Fibroblast of lung (primary cell): Measurements from ENCODE around the gene FBXL17. TPM values are rescaled to one million over a fixed set of nuclear protein-coding genes. Genes with fewer than 3 reads are reported as not detected.

ENCODE experiments used
- DNase-seq, 2 donors: peaks; one replicate each; pipeline versions ENCODE4 v3.0.0 to v3.0.0-alpha.2; 2010; ENCODE audit warnings: low read depth in 2 of 2
- H2AFZ ChIP-seq: 2 replicates; pipeline ENCODE4 v1.5.1; 2012; ENCODE audit warnings: low read length, control low read depth, inconsistent platforms
- H3K27ac ChIP-seq: 2 replicates; pipeline ENCODE4 v1.5.1; 2011; ENCODE audit warnings: low read length, control low read depth; ENCODE audit not compliant: insufficient read depth
- H3K27me3 ChIP-seq: 2 replicates; pipeline ENCODE4 v1.5.1; 2011; ENCODE audit warnings: mild to moderate bottlenecking, low read length; ENCODE audit not compliant: control insufficient read depth, insufficient read depth
- H3K36me3 ChIP-seq: 2 replicates; pipeline ENCODE4 v1.5.1; 2011; ENCODE audit warnings: low read length; ENCODE audit not compliant: control insufficient read depth, insufficient read depth
- H3K4me1 ChIP-seq: 2 replicates; pipeline ENCODE4 v1.5.1; 2011; ENCODE audit warnings: low read length; ENCODE audit not compliant: control insufficient read depth, insufficient read depth; ENCODE audit errors: extremely low read depth
- H3K4me2 ChIP-seq: 2 replicates; pipeline ENCODE4 v1.5.1; 2011; ENCODE audit warnings: low read length, control low read depth; ENCODE audit not compliant: insufficient read depth; ENCODE audit errors: extremely low read depth
- H3K4me3 ChIP-seq, 4 experiments: fragments of 200-600 bp in 1 of 4; sonication (generic) in 1 of 4; replicated peaks in 1 of 4; 2 replicates each; pipeline ENCODE4 v1.5.1; 2011 to 2016; ENCODE audit warnings: low read length in 4 of 4, low read depth in 3 of 4, mild to moderate bottlenecking in 3 of 4, control low read depth in 2 of 4, inconsistent platforms in 1 of 4, mixed read lengths in 1 of 4; ENCODE audit not compliant: insufficient read depth in 1 of 4; ENCODE audit errors: control extremely low read depth in 1 of 4
- H3K79me2 ChIP-seq: 2 replicates; pipeline ENCODE4 v1.5.1; 2012; ENCODE audit warnings: mild to moderate bottlenecking, low read length, inconsistent platforms; ENCODE audit not compliant: control insufficient read depth, insufficient read depth
- H3K9ac ChIP-seq: 2 replicates; pipeline ENCODE4 v1.5.1; 2011; ENCODE audit warnings: mild to moderate bottlenecking, low read length, control low read depth; ENCODE audit not compliant: insufficient read depth
- H3K9me3 ChIP-seq: 2 replicates; pipeline ENCODE4 v1.5.1; 2012; ENCODE audit warnings: low read depth, low read length; ENCODE audit not compliant: control insufficient read depth, insufficient read depth
- H4K20me1 ChIP-seq: 2 replicates; pipeline ENCODE4 v1.5.1; 2011; ENCODE audit warnings: low read length; ENCODE audit not compliant: control insufficient read depth, insufficient read depth; ENCODE audit errors: extremely low read depth
- CTCF ChIP-seq, 2 donors: IDR thresholded peaks in 1 of 2; conservative IDR thresholded peaks in 1 of 2; 1 replicate in 1 of 2; 2 replicates in 1 of 2; pipeline ENCODE4 v1.5.1; 2011 to 2012; ENCODE audit warnings: low read length in 2 of 2, control low read depth in 1 of 2, inconsistent platforms in 1 of 2, low read depth in 1 of 2, mild to moderate bottlenecking in 1 of 2
- EZH2 ChIP-seq: IDR thresholded peaks from 2 replicates; pipeline ENCODE4 v1.5.1; 2012; ENCODE audit warnings: low read length, control low read depth, mild to moderate bottlenecking; ENCODE audit errors: missing control alignments
- polyA plus RNA-seq, 2 donors: library from polyadenylated mRNA; depleted of rRNA in 1 of 2; stranded (reverse) in 1 of 2; unstranded in 1 of 2; fragments of >200 nt; gene quantifications; 2 replicates each; pipeline ENCODE4 v1.2.1, GENCODE V29; 2011 to 2012; ENCODE audit warnings: missing spikeins in 1 of 2
- total RNA-seq: library from RNA; depleted of rRNA; stranded (reverse); fragments of >200 nt; gene quantifications from 2 replicates; pipeline ENCODE4 v1.2.1, GENCODE V29; 2014

Gene FBXL17
- total and polyA plus RNA-seq, 2 donors (not counting 1 experiment from before 2014, with no cell fraction given), result 7.1 to 8.3 TPM

GRCh38 chr5:108084105-108084504 lies 297.8 kb downstream of the FBXL17 start:
- H3K9ac ChIP-seq, result no peak overlapping the region
- TF ChIP-seq EZH2 (no peak), CTCF (conservative IDR thresholded peaks at IDR 0.05 in 1 of 2, IDR thresholded peaks at IDR 0.05 in 1 of 2; ENCODE audit: low read depth in 1 of 2, low read length in 2 of 2) (no peak)
- H3K27me3 ChIP-seq, result no peaks in the 10 kb centered on the region
- no peaks in the 10 kb centered on the region for H3K9me3 ChIP-seq
- H4K20me1 ChIP-seq, result no peaks in the 10 kb centered on the region
- H3K4me2 ChIP-seq, result no peak overlapping the region
- H2AFZ ChIP-seq, result no peak overlapping the region
- H3K4me3 ChIP-seq, result no peak overlapping the region
- H3K79me2 ChIP-seq, result no peaks in the 10 kb centered on the region
- H3K36me3 ChIP-seq, result no peaks in the 10 kb centered on the region
- DNase-seq, result peak; percentile 39 to 58
- no peak overlapping the region for H3K27ac ChIP-seq
- H3K4me1 ChIP-seq, result no peaks in the 10 kb centered on the region

- H3K79me2 ChIP-seq, result no peaks in the 10 kb centered on the region
- TF ChIP-seq EZH2, result no peak
- no peak for TF ChIP-seq CTCF (conservative IDR thresholded peaks at IDR 0.05 in 1 of 2, IDR thresholded peaks at IDR 0.05 in 1 of 2; ENCODE audit: low read depth in 1 of 2, low read length in 2 of 2)
- H3K9me3 ChIP-seq, result no peaks in the 10 kb centered on the region
- H3K4me1 ChIP-seq, result no peaks in the 10 kb centered on the region
- DNase-seq, result no peak
- no peak overlapping the region for H3K4me2 ChIP-seq
- no peak overlapping the region for H3K9ac ChIP-seq
- no peaks in the 10 kb centered on the region for H3K36me3 ChIP-seq
- H3K27me3 ChIP-seq, result no peaks in the 10 kb centered on the region
- H3K27ac ChIP-seq, result no peak overlapping the region
- H4K20me1 ChIP-seq, result no peaks in the 10 kb centered on the region
- H3K4me3 ChIP-seq, result no peak overlapping the region
- H2AFZ ChIP-seq, result no peak overlapping the region
Observed at GRCh38 chr5:108083232-108083631, 298.7 kb downstream of the FBXL17 start.

- Histone ChIP-seq H3K4me1 (no peaks in the 10 kb centered on the region), H3K27me3 (no peaks in the 10 kb centered on the region), H2AFZ (no peak overlapping the region), H3K9me3 (no peaks in the 10 kb centered on the region), H3K4me2 (no peak overlapping the region), H3K79me2 (no peaks in the 10 kb centered on the region), H3K9ac (no peak overlapping the region), H4K20me1 (no peaks in the 10 kb centered on the region), H3K4me3 (no peak overlapping the region), H3K27ac (no peak overlapping the region), H3K36me3 (no peaks in the 10 kb centered on the region)
- TF ChIP-seq EZH2, result no peak
- TF ChIP-seq CTCF (conservative IDR thresholded peaks at IDR 0.05 in 1 of 2, IDR thresholded peaks at IDR 0.05 in 1 of 2; ENCODE audit: low read depth in 1 of 2, low read length in 2 of 2), result no peak
- DNase-seq, result no peak
Observed at GRCh38 chr5:108081707-108082106, 300.2 kb downstream of the FBXL17 start.
